ENCODE results near the gene FBXL7. TPM values are rescaled to one million over a fixed set of nuclear protein-coding genes. Genes with fewer than 3 reads are reported as not detected.

Gene FBXL7
- total RNA-seq, 1 donor from 2014 or later, result 13.3 TPM

DNA sequence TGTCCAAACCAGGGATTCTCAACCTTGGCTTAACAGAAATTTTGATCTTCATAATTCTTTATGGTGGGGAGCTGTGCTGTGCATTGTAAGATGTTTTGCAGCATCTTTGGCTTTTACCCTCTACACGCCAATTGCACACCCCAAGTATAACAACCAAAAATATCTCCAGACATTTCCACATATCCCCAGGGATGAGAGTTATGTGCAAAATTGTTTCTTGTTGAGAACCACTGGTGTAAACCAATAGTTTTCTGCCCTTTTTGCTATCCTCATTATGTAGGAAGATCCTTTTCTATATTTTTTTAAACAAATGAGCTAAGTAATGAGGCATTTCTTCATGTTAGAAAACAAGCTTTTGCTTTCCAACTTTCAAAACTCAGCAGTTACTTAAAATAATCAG lies 189.9 kb downstream of the FBXL7 start:
- intact Hi-C loops (cut with DNase I), result no loop called here
- H3K27me3 ChIP-seq, result no peaks in the 10 kb centered on the region
- DNase-seq (no peak), ATAC-seq (no peak)
- no peak overlapping the region for H3K4me3 ChIP-seq
- H3K27ac ChIP-seq, result no peak overlapping the region
- H3K4me1 ChIP-seq, result peaks cover 14% of the 10 kb centered on the region
- TF ChIP-seq, protein P1, sequence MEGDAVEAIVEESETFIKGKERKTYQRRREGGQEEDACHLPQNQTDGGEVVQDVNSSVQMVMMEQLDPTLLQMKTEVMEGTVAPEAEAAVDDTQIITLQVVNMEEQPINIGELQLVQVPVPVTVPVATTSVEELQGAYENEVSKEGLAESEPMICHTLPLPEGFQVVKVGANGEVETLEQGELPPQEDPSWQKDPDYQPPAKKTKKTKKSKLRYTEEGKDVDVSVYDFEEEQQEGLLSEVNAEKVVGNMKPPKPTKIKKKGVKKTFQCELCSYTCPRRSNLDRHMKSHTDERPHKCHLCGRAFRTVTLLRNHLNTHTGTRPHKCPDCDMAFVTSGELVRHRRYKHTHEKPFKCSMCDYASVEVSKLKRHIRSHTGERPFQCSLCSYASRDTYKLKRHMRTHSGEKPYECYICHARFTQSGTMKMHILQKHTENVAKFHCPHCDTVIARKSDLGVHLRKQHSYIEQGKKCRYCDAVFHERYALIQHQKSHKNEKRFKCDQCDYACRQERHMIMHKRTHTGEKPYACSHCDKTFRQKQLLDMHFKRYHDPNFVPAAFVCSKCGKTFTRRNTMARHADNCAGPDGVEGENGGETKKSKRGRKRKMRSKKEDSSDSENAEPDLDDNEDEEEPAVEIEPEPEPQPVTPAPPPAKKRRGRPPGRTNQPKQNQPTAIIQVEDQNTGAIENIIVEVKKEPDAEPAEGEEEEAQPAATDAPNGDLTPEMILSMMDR (IDR thresholded peaks at IDR 0.05), result no peak
- H3K36me3 ChIP-seq, result no peaks in the 10 kb centered on the region
- H3K9me3 ChIP-seq, result no peaks in the 10 kb centered on the region

DNA sequence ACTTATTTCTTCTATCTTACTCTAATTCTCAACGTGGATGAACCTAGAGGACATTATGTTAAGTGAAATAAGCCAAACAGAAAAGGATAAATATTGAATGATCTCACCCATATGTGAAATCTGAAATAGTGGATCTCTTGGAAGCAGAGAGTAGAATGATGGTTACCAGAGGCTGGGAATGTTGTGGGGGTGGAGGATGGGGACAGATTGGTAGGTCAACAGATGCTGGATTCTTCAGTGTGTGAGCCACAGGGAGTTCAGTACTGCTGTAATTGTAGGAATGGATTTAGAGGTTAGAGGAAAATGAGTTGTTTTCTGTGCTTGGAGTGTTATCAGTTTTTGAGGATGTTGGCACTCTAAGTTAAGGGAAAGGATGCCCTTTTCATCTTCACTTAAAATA lies 190.6 kb downstream of the FBXL7 start:
- no peak for DNase-seq

GRCh38 chr5:15691521-15691920 lies 191.5 kb downstream of the FBXL7 start:
- Histone ChIP-seq H3K27me3 (no peaks in the 10 kb centered on the region), H3K9me3 (no peaks in the 10 kb centered on the region), H3K4me1 (peaks cover 16% of the 10 kb centered on the region), H3K27ac (no peak overlapping the region), H3K4me3 (no peak overlapping the region), H3K36me3 (no peaks in the 10 kb centered on the region)
- TF ChIP-seq, protein P1 (IDR thresholded peaks at IDR 0.05), result no peak
- DNase-seq (no peak), ATAC-seq (no peak)
- intact Hi-C loops (cut with DNase I), result no loop called here

More for the DNA sequence above, 190.6 kb downstream of the FBXL7 start:
- ATAC-seq, result no peak
- TF ChIP-seq, protein P1 (IDR thresholded peaks at IDR 0.05), result no peak
- H3K27ac ChIP-seq, result no peak overlapping the region
- H3K4me3 ChIP-seq, result no peak overlapping the region
- H3K9me3 ChIP-seq, result no peaks in the 10 kb centered on the region
- H3K27me3 ChIP-seq, result no peaks in the 10 kb centered on the region
- intact Hi-C loops (cut with DNase I), result no loop called here
- peaks cover 20% of the 10 kb centered on the region for H3K4me1 ChIP-seq
- H3K36me3 ChIP-seq, result no peaks in the 10 kb centered on the region

DNA sequence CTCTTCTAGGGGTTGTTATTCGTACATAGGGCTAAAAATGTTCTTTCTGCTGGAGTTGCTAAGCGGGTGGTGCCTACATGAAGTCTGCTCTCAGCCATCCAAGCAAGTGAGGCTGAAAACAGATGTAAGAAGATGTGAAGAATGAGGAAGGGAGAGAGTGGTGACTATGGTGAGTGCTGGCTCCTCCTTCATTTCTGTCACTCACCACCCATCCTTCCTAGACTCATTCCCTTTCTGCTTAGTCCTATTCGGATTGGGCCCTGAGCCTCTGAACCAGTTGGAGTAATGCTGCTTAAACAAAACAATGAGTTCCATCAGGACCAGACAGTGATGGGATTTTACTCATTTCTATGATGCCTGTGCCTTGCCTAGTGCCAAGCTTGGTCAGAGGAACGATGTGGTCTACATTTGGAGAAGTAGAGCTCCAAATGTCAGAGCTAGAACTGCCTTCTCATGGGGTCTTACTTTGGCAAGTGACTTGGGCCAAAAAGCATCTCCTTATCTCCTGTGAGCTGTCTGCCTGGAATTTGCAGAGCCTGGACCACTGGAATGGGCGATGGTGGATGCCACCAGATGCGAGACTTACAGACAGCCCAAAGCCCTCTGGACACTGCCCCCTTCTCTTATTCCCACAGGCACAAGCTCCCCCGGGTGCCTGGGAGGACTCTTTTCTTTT lies 192.9 kb downstream of the FBXL7 start:
- H3K36me3 ChIP-seq, result no peaks in the 10 kb centered on the region
- H3K4me3 ChIP-seq, result no peak overlapping the region
- no peak overlapping the region for H3K27ac ChIP-seq
- ATAC-seq (no peak), DNase-seq (no peak)
- no peaks in the 10 kb centered on the region for H3K9me3 ChIP-seq
- H3K4me1 ChIP-seq, result peaks cover 16% of the 10 kb centered on the region
- TF ChIP-seq, protein P1 (IDR thresholded peaks at IDR 0.05), result no peak
- H3K27me3 ChIP-seq, result no peaks in the 10 kb centered on the region
- intact Hi-C loops (cut with DNase I), result no loop called here

GRCh38 chr5:15693382-15693728 lies 193.4 kb downstream of the FBXL7 start:
- TF ChIP-seq, protein P1 (IDR thresholded peaks at IDR 0.05), result no peak
- no peaks in the 10 kb centered on the region for H3K27me3 ChIP-seq
- H3K36me3 ChIP-seq, result no peaks in the 10 kb centered on the region
- DNase-seq, result no peak
- intact Hi-C loops (cut with DNase I), result no loop called here
- no peaks in the 10 kb centered on the region for H3K9me3 ChIP-seq
- ATAC-seq, result no peak
- H3K4me1 ChIP-seq, result peaks cover 16% of the 10 kb centered on the region
- H3K4me3 ChIP-seq, result no peak overlapping the region
- no peak overlapping the region for H3K27ac ChIP-seq

GRCh38 chr5:15693933-15694332 lies 194.0 kb downstream of the FBXL7 start:
- ATAC-seq (no peak), DNase-seq (no peak)
- H3K27ac ChIP-seq, result no peak overlapping the region
- no peaks in the 10 kb centered on the region for H3K36me3 ChIP-seq
- H3K4me3 ChIP-seq, result no peak overlapping the region
- no peaks in the 10 kb centered on the region for H3K9me3 ChIP-seq
- TF ChIP-seq, protein P1 (IDR thresholded peaks at IDR 0.05), result no peak
- intact Hi-C loops (cut with DNase I), result no loop called here
- H3K4me1 ChIP-seq, result peaks cover 16% of the 10 kb centered on the region
- H3K27me3 ChIP-seq, result no peaks in the 10 kb centered on the region
